Measurements from ENCODE around the gene GUK1.
"Not testable (repeated sequence)": the region's sequence is repeated elsewhere in the genome, so short reads cannot be mapped to it uniquely, and the experiment has no call there.

Gene GUK1

DNA sequence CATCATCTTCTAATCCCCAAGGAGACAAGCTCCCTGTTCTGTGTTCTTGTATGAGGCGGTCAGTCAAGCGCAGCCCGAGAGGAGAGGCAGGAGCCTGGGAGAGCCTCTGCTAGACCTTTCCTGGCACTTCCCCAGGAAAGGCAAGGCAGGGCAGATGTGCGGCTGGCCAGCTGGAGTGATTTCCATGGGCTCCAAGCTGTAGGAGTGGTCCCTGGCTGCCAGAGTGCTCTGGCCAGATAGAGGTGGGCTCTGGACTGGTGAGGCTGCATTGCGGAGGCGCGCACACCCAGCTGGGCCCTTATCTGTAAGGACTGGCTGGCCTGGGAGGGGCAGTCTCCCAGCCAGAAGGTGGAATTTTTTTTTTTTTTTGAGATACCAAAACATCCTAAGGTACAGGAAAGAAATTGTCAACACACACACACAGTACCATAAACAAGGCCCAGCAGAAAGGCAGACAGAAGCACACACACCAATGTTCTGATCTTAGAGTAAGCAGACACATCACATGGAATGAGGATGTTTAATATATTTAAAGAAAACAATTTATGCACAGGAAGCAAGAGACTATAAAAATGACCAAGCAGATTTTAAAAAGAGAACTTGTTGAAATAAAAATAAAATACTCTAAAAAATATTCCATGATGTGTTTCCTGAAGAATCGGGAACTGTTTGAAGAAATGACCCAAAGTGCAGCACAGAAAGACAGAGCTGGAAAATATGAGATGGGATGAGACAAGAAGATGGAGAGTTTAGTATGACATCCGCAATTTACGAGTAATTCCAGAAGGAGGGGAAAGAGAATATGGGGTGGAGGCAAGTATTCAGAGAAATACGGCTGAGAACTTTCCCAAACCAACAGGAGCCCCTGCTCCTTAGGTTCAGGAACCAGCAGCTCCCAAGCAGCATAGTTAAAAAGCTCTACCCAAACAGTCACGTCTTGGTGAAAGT, 38.9 kb downstream of the GUK1 start:
- no peak for FAIRE-seq

DNA sequence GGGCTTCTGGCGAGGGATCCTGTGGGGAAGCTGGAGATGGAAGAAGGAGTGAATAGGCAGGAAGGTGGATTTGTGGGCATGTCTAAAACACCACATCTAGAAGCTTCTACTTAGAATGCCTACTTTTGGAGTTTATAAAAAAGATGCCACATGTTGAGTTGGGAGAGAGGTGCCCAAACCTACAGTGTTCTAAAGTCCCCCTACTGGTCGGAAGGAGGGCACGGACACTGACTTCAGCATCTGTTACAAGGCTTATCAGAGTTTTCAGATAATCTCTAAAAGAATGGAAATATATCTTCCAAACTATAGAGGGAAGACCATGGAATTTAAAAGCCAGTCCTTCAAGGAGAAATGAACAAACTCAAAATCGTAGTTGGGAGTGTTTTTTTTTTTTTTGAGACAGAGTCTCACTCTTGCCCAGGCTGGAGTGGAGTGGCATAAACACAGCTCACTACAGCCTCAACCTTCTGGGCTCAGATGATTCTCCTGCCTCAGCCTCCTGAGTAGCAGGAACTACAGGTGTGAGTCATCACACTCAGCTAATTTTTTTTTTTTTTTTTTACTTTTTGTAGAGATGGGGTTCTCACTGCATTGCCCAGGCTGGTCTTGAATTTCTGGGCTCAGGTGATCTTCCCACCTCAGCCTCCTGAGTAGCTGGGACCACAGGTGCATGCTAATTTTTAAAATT, 40.3 kb downstream of the GUK1 start:
- no peak for FAIRE-seq

GRCh38 chr1:228180959-228181644, 41.0 kb downstream of the GUK1 start:
- no peak for FAIRE-seq

DNA sequence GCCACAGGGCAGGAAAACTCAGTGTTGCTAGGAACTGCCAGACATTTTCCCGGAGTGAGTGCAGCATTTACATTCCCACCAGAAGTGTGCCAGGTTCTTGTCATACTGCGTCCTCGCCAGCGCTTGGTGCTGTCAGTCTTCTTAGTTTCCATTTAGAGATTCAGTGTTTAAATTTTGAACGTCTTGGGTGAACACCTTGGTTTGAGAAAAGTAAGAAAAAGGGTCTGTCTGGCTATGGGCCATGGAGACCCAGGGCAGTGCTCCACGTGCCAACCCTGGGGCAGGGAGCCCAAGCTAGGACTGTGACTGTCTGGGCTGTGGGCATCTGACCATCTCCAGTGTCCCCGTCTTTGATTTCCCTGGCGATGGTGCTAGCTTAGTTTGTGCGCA, 41.6 kb downstream of the GUK1 start:
- no peak for FAIRE-seq

DNA sequence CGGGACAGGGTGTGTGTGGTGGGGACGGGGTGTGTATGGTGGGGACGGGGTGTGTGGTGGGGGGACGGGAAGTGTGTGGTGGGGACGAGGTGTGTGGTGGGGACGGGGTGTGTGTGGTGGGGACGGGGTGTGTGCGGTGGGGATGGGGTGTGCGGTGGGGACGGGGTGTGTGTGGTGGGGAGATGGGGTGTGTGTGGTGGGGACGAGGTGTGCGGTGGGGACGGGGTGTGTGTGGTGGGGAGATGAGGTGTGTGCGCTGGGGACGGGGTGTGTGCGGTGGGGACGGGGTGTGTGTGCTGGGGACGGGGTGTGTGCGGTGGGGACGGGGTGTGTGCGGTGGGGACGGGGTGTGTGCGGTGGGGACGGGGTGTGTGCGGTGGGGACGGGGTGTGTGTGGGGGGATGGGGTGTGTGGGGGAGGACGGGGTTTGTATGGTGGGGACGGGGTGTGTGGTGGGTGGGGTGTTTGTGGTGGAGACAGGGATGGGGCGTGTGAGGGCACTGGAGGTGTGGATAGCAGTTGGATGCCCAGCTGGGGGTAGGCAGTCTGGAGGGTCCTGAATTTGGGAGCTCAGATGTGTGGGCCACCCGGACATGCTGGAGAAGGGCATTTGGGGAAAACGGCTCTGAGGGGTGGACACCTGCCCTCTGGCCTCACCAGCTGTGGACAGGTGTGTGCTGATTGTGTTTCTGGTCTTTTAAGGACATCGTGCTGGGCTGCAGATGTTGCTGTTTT, 42.4 kb downstream of the GUK1 start:
- FAIRE-seq, result no peak

GRCh38 chr1:228184152-228184551, 44.1 kb downstream of the GUK1 start:
- FAIRE-seq, result no peak

DNA sequence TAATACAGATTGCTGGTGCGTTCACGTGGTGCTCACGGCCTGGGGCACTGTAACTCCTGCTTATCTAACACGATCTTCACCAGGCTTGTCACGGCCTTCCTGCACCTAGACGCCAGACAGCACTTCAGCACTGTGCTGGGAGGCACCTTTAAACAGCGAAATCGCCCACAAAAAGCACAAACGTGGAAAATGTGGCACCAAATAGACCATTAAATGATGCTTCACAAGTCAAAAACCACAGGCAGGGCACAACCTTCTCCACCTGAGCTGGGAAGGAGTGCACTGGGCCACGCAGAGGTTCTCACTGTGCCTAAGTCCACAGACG, 45.5 kb downstream of the GUK1 start:
- no peak for FAIRE-seq

- not testable (repeated sequence) for FAIRE-seq
These were observed 48.2 kb downstream of the GUK1 start for GRCh38 chr1:228188249-228188648.

DNA sequence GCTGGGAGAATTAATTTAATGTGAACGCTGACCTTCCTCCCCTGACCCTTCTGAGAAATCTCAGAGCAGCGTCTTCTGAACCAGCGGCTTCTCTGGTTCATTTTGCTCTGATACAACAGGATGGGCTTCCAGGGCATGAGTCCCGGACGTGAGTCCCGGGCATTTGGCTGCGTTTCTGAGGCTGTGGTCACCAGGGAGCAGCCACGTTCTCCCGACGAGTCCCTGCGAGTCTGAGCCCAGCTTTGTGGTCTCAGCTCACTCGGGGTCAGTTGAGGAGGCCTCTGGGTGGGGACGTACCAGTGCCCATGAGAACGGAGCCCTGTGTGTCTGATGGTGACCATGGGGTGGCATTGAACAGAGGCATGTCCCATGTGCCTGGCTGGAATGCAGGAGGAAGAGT, 50.1 kb downstream of the GUK1 start:
- no peak for FAIRE-seq

GRCh38 chr1:228190778-228191177, 50.7 kb downstream of the GUK1 start:
- FAIRE-seq, result no peak

GRCh38 chr1:228194436-228194835, 54.4 kb downstream of the GUK1 start:
- FAIRE-seq, result no peak

- no peak for FAIRE-seq
These were observed 55.1 kb downstream of the GUK1 start for GRCh38 chr1:228194921-228195812.

DNA sequence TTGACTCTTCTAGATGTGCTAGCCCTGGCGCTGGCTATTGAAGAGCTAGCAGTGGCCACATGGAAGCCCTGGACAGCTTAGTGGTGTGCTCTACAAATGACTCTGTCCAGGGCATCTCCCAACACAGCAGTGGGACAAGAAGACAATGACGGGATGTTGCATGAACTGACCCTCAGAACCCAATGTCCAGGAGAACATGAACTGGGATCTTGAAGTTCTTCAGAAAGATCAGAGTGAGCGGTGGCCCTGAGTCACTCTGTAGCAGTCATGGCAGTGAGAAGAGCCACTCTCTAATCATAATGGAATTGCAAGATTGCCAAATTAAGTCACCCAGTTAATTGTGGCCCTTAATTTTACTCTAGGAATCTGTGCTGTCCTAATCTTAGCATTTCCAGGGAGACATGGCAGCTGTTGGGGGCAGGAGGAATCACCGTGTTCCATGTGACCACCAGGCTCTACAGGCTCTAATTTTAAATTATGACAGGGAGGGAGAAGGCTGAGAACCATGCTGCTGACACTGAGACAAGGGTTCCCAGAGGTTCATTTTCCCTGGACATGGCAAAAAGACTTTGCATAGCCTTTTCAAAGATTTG, 57.6 kb downstream of the GUK1 start:
- no peak for FAIRE-seq
